Activated CD8-positive, alpha-beta memory T cell treated with anti-CD3 and anti-CD28 coated beads, Interleukin-2, amount 50 U/mL, for 1 hour (primary cell): ENCODE results near the gene ZNF544.
"Not testable (repeated sequence)": the region's sequence is repeated elsewhere in the genome, so short reads cannot be mapped to it uniquely, and the experiment has no call there.

Experiments used
- DNase-seq: peaks from one replicate; pipeline ENCODE4 v3.0.0-alpha.2; 2020; ENCODE audit errors: extremely low read depth

The ZNF544 gene

DNA sequence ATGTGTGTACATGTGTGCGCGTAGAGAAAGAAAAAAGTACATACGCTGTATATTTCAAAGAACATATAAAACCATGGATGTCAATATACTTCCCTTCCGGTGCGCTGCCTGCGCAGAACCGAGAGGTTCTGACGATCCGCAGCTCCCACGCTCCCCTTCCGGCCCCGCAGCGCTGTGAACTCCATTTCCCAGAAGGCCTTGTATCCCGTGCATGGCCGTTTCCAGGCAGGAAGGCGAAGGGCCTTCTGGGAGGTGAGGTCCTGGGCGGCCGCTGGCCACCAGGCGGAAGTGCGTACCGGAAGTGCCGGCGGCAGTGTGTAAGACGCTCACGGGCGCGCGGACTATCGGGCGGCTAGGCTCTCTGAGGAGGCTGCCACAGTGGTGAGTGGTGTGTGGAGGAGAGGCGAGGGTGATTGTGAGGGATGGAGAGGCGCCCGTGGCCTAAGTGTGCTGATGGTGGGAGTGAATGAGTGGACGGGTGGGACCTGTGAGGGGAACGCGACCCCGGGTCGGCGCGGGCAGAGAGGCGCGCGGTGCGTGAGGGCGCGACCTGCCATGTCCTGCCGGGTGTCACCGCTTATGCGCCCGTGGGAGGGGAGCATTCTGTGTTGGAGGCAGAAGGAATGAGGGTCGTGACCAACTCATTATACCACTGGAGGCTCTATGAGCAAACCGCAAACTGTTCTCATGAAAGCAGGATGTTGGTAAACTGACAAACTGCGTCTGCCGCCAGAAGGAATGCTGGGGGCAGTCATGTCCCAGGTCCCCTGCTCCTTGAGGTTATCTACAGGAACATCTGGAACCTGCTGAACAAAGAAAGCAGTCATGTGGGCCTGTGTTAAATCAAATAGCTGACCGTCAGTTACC, 76.6 kb downstream of the ZNF544 start, which contains the start of gene ERVK3-1:
Gene ERVK3-1 (plus strand): TSS at position 313 of the 867 bp plus-strand sequence. CDS start 6,792 bp downstream, outside the sequence.
- DNase-seq, result peak; percentile 89

DNA sequence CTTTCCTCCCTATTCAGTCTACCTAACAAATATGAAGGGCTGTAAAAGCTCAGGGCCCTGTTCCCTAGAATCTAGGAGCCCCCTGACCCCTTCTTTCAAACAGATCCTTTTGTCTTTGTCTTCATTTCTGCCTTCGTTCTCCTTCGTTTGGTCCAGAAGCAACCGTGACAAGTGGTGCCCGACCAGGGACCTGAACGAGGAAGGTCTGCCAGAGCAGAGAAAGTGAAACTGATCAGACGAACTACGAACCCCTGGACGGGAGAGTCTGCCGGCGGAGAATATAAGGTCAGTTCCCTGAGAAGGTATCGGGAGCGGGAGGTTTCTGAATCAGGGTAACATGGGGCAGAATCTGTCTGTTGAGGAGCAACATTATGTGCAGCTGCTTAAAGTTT, 77.2 kb downstream of the ZNF544 start:
- no peak for DNase-seq

DNA sequence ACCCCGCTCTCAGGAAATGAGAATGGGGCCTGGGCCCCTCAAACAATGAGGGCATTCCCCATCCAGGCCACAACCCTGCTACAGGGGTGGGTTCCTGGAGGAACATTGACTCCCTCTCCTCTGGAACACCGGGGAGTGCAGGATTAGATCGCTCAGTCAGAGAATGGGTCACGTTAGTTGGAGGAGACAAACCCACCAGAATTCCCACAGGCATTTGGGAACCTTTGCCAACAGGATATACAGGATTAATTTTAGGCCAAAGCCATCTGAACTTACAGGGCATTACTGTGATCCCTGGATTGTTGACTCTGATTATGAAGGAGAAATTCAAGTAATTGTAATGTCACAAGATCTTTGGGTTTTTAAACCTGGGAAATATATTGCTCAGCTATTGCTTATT, 79.0 kb downstream of the ZNF544 start:
- DNase-seq, result no peak

DNA sequence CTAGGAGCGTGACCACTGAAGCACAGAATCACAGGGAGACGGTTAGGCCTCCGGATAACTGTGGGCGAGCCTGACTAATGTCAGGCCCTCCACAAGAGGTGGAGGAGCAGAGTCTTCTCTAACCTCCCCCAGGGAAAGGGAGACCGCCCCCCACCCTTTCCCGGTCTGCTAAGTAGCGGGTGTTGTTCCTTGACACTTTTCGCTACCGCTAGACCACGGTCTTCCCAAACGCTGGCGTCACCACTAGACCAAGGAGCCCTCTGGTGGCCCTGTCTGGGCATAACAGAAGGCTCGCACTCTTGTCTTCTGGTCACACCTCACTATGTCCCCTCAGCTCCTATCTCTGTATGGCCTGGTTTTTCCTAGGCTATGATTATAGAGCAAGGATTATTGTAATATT, 82.0 kb downstream of the ZNF544 start:
- DNase-seq, result not testable (repeated sequence)

DNA sequence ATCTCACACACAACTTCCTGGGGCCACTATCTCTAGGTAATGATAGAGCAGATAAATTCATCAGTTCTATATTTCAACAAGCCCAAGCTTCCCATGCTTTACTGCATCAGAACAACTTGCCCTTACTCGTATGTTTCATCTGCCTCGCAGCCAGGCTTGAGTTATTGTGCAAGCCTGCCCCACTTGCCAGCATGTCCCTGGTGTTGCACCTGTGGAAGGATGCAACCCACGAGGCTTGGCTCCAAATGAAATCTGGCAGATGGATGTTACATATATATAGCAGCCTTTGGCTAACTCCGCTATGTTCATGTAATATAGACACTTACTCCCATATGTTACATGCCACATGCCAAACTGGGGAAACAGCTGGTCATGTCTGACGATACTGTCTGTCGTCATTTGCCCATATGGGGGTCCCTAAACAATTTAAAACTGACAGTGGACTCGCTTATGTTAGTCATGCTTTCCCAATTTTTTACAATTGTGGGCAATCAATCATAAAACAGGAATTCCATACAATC, 82.7 kb downstream of the ZNF544 start:
- no peak for DNase-seq
